Upper lobe of left lung (tissue), 6 donors: ENCODE measurements around the gene RPP38. TPM values are rescaled to one million over a fixed set of nuclear protein-coding genes. Genes with fewer than 3 reads are reported as not detected.

Experiments
- ATAC-seq, 2 donors: fragments of 200-7000 bp; cut with Tn5 transposase; one replicate each; pipeline ENCODE4 v1.9.1; 2022; ENCODE audit warnings: mild to moderate bottlenecking in 2 of 2, moderate library complexity in 2 of 2; ENCODE audit not compliant: low FRiP score in 2 of 2
- DNase-seq, 2 donors: peaks; one replicate each; pipeline ENCODE4 v3.0.0-alpha.2; 2019 to 2020
- H3K27ac ChIP-seq, 4 donors: fragments of 200-600 bp; sonication (generic); one replicate each; pipeline ENCODE4 v1.5.1; 2016 to 2019
- H3K27me3 ChIP-seq, 4 donors: fragments of 200-600 bp; sonication (generic); one replicate each; pipeline ENCODE4 v1.5.1; 2017 to 2019
- H3K36me3 ChIP-seq, 4 donors: fragments of 200-600 bp; sonication (generic); one replicate each; pipeline ENCODE4 v1.5.1; 2016 to 2019
- H3K4me1 ChIP-seq, 4 donors: fragments of 200-600 bp; sonication (generic); one replicate each; pipeline ENCODE4 v1.5.1; 2018 to 2019
- H3K4me3 ChIP-seq, 4 donors: fragments of 200-600 bp; sonication (generic); one replicate each; pipeline ENCODE4 v1.5.1; 2017 to 2019; ENCODE audit warnings: mild to moderate bottlenecking in 2 of 4, moderate library complexity in 1 of 4
- H3K9me3 ChIP-seq, 4 donors: fragments of 200-600 bp; sonication (generic); one replicate each; pipeline ENCODE4 v1.5.1; 2018 to 2019
- EP300 ChIP-seq, 4 donors: sonication (generic); formaldehyde crosslinking; IDR thresholded peaks; one replicate each; pipeline ENCODE4 v1.5.1; 2017; ENCODE audit warnings: antibody characterized with exemption in 4 of 4, control low read depth in 2 of 4
- POLR2A ChIP-seq, 4 donors: fragments of 450-650 bp; IDR thresholded peaks; one replicate each; pipeline ENCODE4 v1.5.1; 2016 to 2017; ENCODE audit warnings: antibody characterized with exemption in 4 of 4, mild to moderate bottlenecking in 2 of 4
- POLR2AphosphoS5 ChIP-seq, 2 donors: sonication (generic); formaldehyde crosslinking; IDR thresholded peaks; one replicate each; pipeline ENCODE4 v1.5.1; 2017; ENCODE audit warnings: antibody characterized with exemption in 2 of 2
- WGBS, 2 donors: methylation state at CpG; one replicate each; pipeline ENCODE4 v1.1.5; 2017 to 2018; 5-methylcytosine and 5-hydroxymethylcytosine counted together
- total RNA-seq, 6 donors: library from RNA; depleted of rRNA in 4 of 6; stranded (reverse); fragments of >200 nt in 4 of 6; gene quantifications; one replicate each; pipeline versions ENCODE4 v1.1.0 to v1.2.1, GENCODE V29; 2016 to 2021
- TF ChIP-seq, protein P1 (sequence below), 6 experiments: fragments of 450-650 bp in 4 of 6; fragments of 200-600 bp in 2 of 6; sonication (generic) in 2 of 6; IDR thresholded peaks; one replicate each; pipeline ENCODE4 v1.5.1; 2016 to 2019; ENCODE audit warnings: antibody characterized with exemption in 6 of 6
- donor health status: DM: no; HTN: no; CAD: no; lungs with moderate emphysema.
- donor health status: DM: no; HTN: yes; CAD: no; lungs with severe emphysema.

Gene RPP38
- total RNA-seq, 6 donors from 2014 or later, result 6.4 to 27.2 (median 13.6) TPM

DNA sequence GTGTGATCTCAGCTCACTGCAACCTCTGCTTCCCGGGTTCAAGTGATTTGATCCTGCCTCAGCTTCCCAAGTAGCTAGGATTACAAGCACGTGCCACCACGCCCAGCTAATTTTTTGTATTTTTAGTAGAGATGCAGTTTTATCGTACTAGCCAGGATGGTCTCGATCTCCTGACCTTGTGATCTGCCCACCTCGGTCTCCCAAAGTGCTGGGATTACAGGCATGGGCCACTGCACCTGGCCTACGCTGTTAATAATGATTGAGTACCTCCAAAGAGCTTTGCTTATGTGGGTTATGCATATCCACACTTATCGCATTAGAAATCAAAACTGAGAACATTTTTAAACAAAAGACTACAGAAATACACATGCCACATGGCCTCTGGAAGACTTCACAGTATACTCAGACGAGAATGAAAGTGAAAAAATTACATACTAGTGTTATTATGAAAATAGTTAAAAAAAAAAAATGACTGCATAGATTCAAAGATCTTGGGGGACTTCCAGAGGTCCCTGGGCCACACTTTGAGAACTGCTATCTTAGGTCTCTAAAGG lies 25.4 kb downstream of the RPP38 start:
- no peaks in the 10 kb centered on the region for H3K27me3 ChIP-seq
- no peaks in the 10 kb centered on the region for H3K4me1 ChIP-seq
- DNase-seq (no peak), ATAC-seq (no peak)
- H3K36me3 ChIP-seq, result peaks cover 3 to 49% (median 13%) of the 10 kb centered on the region in 4 donors
- H3K27ac ChIP-seq, result no peak overlapping the region
- H3K4me3 ChIP-seq, result no peak overlapping the region
- H3K9me3 ChIP-seq, result no peaks in the 10 kb centered on the region
- TF ChIP-seq EP300 (IDR thresholded peaks at IDR 0.05), result no peak
- TF ChIP-seq, protein P1, sequence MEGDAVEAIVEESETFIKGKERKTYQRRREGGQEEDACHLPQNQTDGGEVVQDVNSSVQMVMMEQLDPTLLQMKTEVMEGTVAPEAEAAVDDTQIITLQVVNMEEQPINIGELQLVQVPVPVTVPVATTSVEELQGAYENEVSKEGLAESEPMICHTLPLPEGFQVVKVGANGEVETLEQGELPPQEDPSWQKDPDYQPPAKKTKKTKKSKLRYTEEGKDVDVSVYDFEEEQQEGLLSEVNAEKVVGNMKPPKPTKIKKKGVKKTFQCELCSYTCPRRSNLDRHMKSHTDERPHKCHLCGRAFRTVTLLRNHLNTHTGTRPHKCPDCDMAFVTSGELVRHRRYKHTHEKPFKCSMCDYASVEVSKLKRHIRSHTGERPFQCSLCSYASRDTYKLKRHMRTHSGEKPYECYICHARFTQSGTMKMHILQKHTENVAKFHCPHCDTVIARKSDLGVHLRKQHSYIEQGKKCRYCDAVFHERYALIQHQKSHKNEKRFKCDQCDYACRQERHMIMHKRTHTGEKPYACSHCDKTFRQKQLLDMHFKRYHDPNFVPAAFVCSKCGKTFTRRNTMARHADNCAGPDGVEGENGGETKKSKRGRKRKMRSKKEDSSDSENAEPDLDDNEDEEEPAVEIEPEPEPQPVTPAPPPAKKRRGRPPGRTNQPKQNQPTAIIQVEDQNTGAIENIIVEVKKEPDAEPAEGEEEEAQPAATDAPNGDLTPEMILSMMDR (IDR thresholded peaks at IDR 0.05), result no peak
- no peak for TF ChIP-seq POLR2AphosphoS5 (IDR thresholded peaks at IDR 0.05)
- no peak for TF ChIP-seq POLR2A (IDR thresholded peaks at IDR 0.05)
- 92 to 95% methylated on average over 9 of the region's 9 CpGs for WGBS, 2 donors

DNA sequence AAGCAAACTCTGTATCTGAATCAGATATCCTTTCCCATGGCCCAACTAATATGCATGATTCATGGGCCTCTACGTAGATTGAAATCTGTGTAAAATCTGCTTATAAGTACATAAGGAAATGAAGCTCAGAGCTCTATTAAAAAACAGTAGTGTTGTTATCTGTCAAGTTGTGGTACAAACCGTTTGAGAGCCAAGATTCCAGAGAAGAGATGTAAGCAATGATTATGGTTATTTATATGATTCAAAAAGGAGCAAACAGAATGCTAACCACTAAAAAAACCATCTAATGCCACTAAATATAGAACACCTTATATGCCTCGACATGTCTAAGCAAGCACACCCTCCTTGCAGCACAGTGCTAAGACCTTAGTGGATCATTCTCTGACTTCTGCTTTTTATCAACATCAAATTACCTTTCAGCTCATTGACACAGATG lies 26.6 kb downstream of the RPP38 start:
- WGBS, 2 donors, result 54 to 58% methylated on average over 3 of the region's 3 CpGs

DNA sequence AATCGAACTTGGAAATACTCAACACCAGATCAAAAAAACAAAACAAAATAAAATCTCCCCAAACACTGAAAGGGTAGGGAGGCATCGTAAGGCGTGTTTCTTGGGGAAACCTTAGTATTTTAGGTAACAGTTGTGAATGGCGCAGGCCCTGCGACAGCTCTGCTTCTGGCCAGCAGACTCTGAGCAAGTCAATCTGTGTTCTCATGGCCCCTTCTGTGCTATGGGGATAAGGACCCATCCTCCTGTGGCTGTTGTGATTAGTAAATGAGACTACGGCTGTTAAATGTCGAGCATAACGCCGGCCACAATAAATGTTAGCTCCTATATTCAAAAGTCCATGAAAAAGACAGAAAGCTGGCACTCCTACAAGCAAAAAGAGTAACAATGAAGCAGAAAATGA lies 27.0 kb downstream of the RPP38 start:
- TF ChIP-seq POLR2AphosphoS5 (IDR thresholded peaks at IDR 0.05), result no peak
- no peak for TF ChIP-seq POLR2A (IDR thresholded peaks at IDR 0.05)
- TF ChIP-seq, protein P1 (IDR thresholded peaks at IDR 0.05), result no peak
- TF ChIP-seq EP300 (IDR thresholded peaks at IDR 0.05), result no peak
- Histone ChIP-seq H3K9me3 (no peaks in the 10 kb centered on the region), H3K27me3 (no peaks in the 10 kb centered on the region), H3K36me3 (peaks cover 0 to 36% (median 8%) of the 10 kb centered on the region in 4 donors), H3K4me3 (no peak overlapping the region), H3K4me1 (no peaks in the 10 kb centered on the region), H3K27ac (no peak overlapping the region)
- ATAC-seq (no peak), DNase-seq (no peak)
- 95 to 97% methylated on average over 9 of the region's 9 CpGs for WGBS, 2 donors

More for the DNA sequence above, 26.6 kb downstream of the RPP38 start:
- H3K4me3 ChIP-seq, result no peak overlapping the region
- no peak overlapping the region for H3K27ac ChIP-seq
- no peak for TF ChIP-seq POLR2AphosphoS5 (IDR thresholded peaks at IDR 0.05)
- TF ChIP-seq POLR2A (IDR thresholded peaks at IDR 0.05), result no peak
- DNase-seq (no peak), ATAC-seq (no peak)
- H3K36me3 ChIP-seq, result peaks cover 0 to 37% (median 11%) of the 10 kb centered on the region in 4 donors
- no peaks in the 10 kb centered on the region for H3K27me3 ChIP-seq
- no peaks in the 10 kb centered on the region for H3K9me3 ChIP-seq
- no peaks in the 10 kb centered on the region for H3K4me1 ChIP-seq

DNA sequence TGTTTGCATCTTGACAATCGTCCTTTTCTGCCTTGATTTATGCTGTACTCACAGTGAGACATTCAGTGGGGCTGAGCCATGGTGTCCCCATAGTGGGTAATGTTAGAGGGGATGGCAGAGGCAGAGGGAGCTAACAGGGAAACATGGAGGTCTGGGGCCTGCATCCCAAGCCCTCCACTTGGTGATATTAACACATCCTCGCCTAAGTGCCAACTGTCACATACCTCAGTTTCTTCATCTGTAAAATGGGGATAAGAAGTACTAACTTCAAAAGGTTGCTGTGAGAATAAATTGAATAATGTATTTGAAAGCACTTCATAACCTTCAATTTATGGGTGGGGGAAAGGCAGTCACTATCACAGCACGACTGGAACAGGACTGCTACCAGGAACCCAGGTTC lies 27.8 kb downstream of the RPP38 start:
- 93 to 99% methylated on average over 3 of the region's 3 CpGs for WGBS, 2 donors
- no peaks in the 10 kb centered on the region for H3K9me3 ChIP-seq
- TF ChIP-seq POLR2A (IDR thresholded peaks at IDR 0.05) (no peak), EP300 (IDR thresholded peaks at IDR 0.05) (no peak), POLR2AphosphoS5 (IDR thresholded peaks at IDR 0.05) (no peak)
- TF ChIP-seq, protein P1 (IDR thresholded peaks at IDR 0.05), result no peak
- no peaks in the 10 kb centered on the region for H3K27me3 ChIP-seq
- H3K4me3 ChIP-seq, result no peak overlapping the region
- ATAC-seq (no peak), DNase-seq (no peak)
- peaks cover 0 to 38% (median 5%) of the 10 kb centered on the region in 4 donors for H3K36me3 ChIP-seq
- no peak overlapping the region for H3K27ac ChIP-seq
- no peaks in the 10 kb centered on the region for H3K4me1 ChIP-seq

DNA sequence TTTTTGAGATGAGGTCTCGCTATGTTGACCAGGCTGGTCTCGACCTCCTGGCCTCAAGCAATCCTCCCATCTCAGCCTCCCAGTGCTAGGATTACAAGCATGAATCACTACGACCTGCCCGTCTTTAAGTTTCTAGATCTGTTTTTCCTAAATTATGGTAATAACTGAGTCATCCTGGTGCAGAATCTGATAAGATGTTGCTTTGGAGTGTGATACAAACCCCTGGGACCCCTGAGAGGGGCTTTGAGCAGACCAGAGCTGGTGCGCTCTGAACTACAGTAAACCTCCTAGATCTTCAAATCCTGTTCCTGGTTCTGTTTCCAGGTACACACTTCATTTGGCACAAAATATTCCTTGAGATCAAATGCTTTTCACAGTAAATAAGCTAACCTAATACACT lies 34.2 kb downstream of the RPP38 start:
- ATAC-seq (no peak), DNase-seq (no peak)
- TF ChIP-seq, protein P1 (IDR thresholded peaks at IDR 0.05), result no peak
- TF ChIP-seq POLR2AphosphoS5 (IDR thresholded peaks at IDR 0.05) (no peak), EP300 (IDR thresholded peaks at IDR 0.05) (no peak), POLR2A (IDR thresholded peaks at IDR 0.05) (no peak)
- no peaks in the 10 kb centered on the region for H3K4me1 ChIP-seq
- no peak overlapping the region for H3K27ac ChIP-seq
- no peaks in the 10 kb centered on the region for H3K27me3 ChIP-seq
- H3K9me3 ChIP-seq, result no peaks in the 10 kb centered on the region
- H3K36me3 ChIP-seq, result peaks cover 0 to 62% (median 23%) of the 10 kb centered on the region in 4 donors
- H3K4me3 ChIP-seq, result no peak overlapping the region
- 97 to 98% methylated on average over 5 of the region's 5 CpGs for WGBS, 2 donors
